HEK293 (cell line): ENCODE data around the gene KCNMA1.

Experiments
- CTCF ChIA-PET: fragments of 350-600 bp; formaldehyde crosslinking; extraction: SDS; loops from one replicate; lab custom pipeline; 2021; ENCODE audit warnings: antibody characterized with exemption; lab: Yijun Ruan, JAX
- POLR2A ChIA-PET: fragments of 300-600 bp; formaldehyde crosslinking; extraction: SDS; loops from one replicate; lab custom pipeline; 2020; ENCODE audit warnings: antibody characterized with exemption, inconsistent platforms; lab: Yijun Ruan, JAX
- H3K27ac ChIP-seq: fragments of 200-500 bp; sonication (Bioruptor generic); 2 replicates; pipeline ENCODE4 v1.5.1; 2014; ENCODE audit warnings: low read depth, low read length, control low read depth, inconsistent platforms; ENCODE audit errors: extremely low read depth
- H3K36me3 ChIP-seq, 2 experiments: fragments of 200-500 bp in 1 of 2; sonication (Bioruptor generic) in 1 of 2; 1 replicate in 1 of 2; 2 replicates in 1 of 2; pipeline ENCODE4 v1.5.1; 2014 to 2017; ENCODE audit warnings: inconsistent platforms in 2 of 2, low read length in 2 of 2; ENCODE audit not compliant: control insufficient read depth in 2 of 2, insufficient read depth in 1 of 2
- H3K4me1 ChIP-seq: fragments of 200-500 bp; sonication (Bioruptor generic); 2 replicates; pipeline ENCODE4 v1.5.1; 2014; ENCODE audit warnings: mild to moderate bottlenecking, low read length, inconsistent platforms; ENCODE audit not compliant: control insufficient read depth, insufficient read depth
- H3K4me3 ChIP-seq: 2 replicates; pipeline ENCODE4 v1.5.1; 2011; ENCODE audit warnings: low read depth, mild to moderate bottlenecking, control low read depth, low read length, moderate library complexity
- H3K9me3 ChIP-seq: fragments of 200-500 bp; sonication (Bioruptor generic); 2 replicates; pipeline ENCODE4 v1.5.1; 2014; ENCODE audit warnings: low read depth, low read length, inconsistent platforms; ENCODE audit not compliant: control insufficient read depth, insufficient read depth
- BCL11A ChIP-seq: fragments of 450-650 bp; formaldehyde crosslinking; IDR thresholded peaks from 2 replicates; pipeline ENCODE4 v1.5.1; 2016; ENCODE audit warnings: low read depth, missing biosample characterization, missing genetic modification characterization
- FEZF1 ChIP-seq: fragments of 450-650 bp; formaldehyde crosslinking; IDR thresholded peaks from 2 replicates; pipeline ENCODE4 v1.5.1; 2016; ENCODE audit warnings: missing biosample characterization, missing genetic modification characterization
- GLI4 ChIP-seq: fragments of 450-650 bp; formaldehyde crosslinking; IDR thresholded peaks from 2 replicates; pipeline ENCODE4 v1.5.1; 2016; ENCODE audit warnings: missing biosample characterization, missing genetic modification characterization
- OSR2 ChIP-seq: fragments of 450-650 bp; formaldehyde crosslinking; IDR thresholded peaks from 2 replicates; pipeline ENCODE4 v1.5.1; 2016; ENCODE audit warnings: missing biosample characterization, missing genetic modification characterization
- OVOL3 ChIP-seq: fragments of 450-650 bp; formaldehyde crosslinking; IDR thresholded peaks from 2 replicates; pipeline ENCODE4 v1.5.1; 2016; ENCODE audit warnings: missing biosample characterization, missing genetic modification characterization
- ZBTB17 ChIP-seq: fragments of 450-650 bp; formaldehyde crosslinking; IDR thresholded peaks from 2 replicates; pipeline ENCODE4 v1.5.1; 2016; ENCODE audit warnings: missing biosample characterization, missing genetic modification characterization
- ZBTB20 ChIP-seq: fragments of 450-650 bp; formaldehyde crosslinking; IDR thresholded peaks from 2 replicates; pipeline ENCODE4 v1.5.1; 2016; ENCODE audit warnings: missing biosample characterization, missing genetic modification characterization
- ZEB2 ChIP-seq: fragments of 450-650 bp; formaldehyde crosslinking; IDR thresholded peaks from 2 replicates; pipeline ENCODE4 v1.5.1; 2016; ENCODE audit warnings: missing biosample characterization, missing genetic modification characterization
- ZFP37 ChIP-seq: fragments of 450-650 bp; formaldehyde crosslinking; IDR thresholded peaks from 2 replicates; pipeline ENCODE4 v1.5.1; 2016; ENCODE audit warnings: missing biosample characterization, missing genetic modification characterization
- ZNF114 ChIP-seq: fragments of 450-650 bp; formaldehyde crosslinking; IDR thresholded peaks from 2 replicates; pipeline ENCODE4 v1.5.0; 2017; ENCODE audit warnings: missing biosample characterization, missing genetic modification characterization
- ZNF16 ChIP-seq: fragments of 450-650 bp; formaldehyde crosslinking; IDR thresholded peaks from 2 replicates; pipeline ENCODE4 v1.5.1; 2016; ENCODE audit warnings: low read depth, missing biosample characterization, missing genetic modification characterization
- ZNF202 ChIP-seq: fragments of 450-650 bp; formaldehyde crosslinking; IDR thresholded peaks from 2 replicates; pipeline ENCODE4 v1.5.1; 2016; ENCODE audit warnings: missing biosample characterization, missing genetic modification characterization, borderline replicate concordance
- ZNF23 ChIP-seq: fragments of 450-650 bp; formaldehyde crosslinking; IDR thresholded peaks from 2 replicates; pipeline ENCODE4 v1.5.1; 2016; ENCODE audit warnings: missing biosample characterization, missing genetic modification characterization, borderline replicate concordance
- ZNF510 ChIP-seq: fragments of 450-650 bp; formaldehyde crosslinking; IDR thresholded peaks from 2 replicates; pipeline ENCODE4 v1.5.1; 2018; ENCODE audit warnings: mild to moderate bottlenecking, missing genetic modification characterization, missing biosample characterization; ENCODE audit not compliant: insufficient replicate concordance
- ZNF555 ChIP-seq: fragments of 450-650 bp; formaldehyde crosslinking; conservative IDR thresholded peaks from 2 replicates; pipeline ENCODE4 v1.5.1; 2017; ENCODE audit warnings: missing biosample characterization, mild to moderate bottlenecking, missing genetic modification characterization, inconsistent platforms
- ZNF558 ChIP-seq: fragments of 450-650 bp; formaldehyde crosslinking; IDR thresholded peaks from 2 replicates; pipeline ENCODE4 v1.5.1; 2016; ENCODE audit warnings: missing biosample characterization, missing genetic modification characterization
- ZNF658 ChIP-seq: fragments of 450-650 bp; formaldehyde crosslinking; IDR thresholded peaks from 2 replicates; pipeline ENCODE4; 2016; ENCODE audit warnings: missing biosample characterization, missing genetic modification characterization
- ZSCAN30 ChIP-seq: fragments of 450-650 bp; IDR thresholded peaks from 2 replicates; pipeline ENCODE4 v1.5.1; 2018; ENCODE audit warnings: missing biosample characterization, mild to moderate bottlenecking, missing genetic modification characterization, moderate library complexity
- TF ChIP-seq, protein P1 (sequence below): fragments of 450-650 bp; formaldehyde crosslinking; IDR thresholded peaks from 2 replicates; pipeline ENCODE4 v1.5.1; 2016; ENCODE audit warnings: missing biosample characterization, missing genetic modification characterization
- TF ChIP-seq, protein P2 (sequence below): fragments of 450-650 bp; formaldehyde crosslinking; IDR thresholded peaks from 2 replicates; pipeline ENCODE4 v1.5.1; 2017; ENCODE audit warnings: missing biosample characterization, missing genetic modification characterization
- TF ChIP-seq, protein P3 (sequence below): fragments of 450-650 bp; formaldehyde crosslinking; IDR thresholded peaks from 2 replicates; pipeline ENCODE4 v1.5.1; 2016; ENCODE audit warnings: missing biosample characterization, missing genetic modification characterization
- TF ChIP-seq, protein P4 (sequence below): fragments of 450-650 bp; formaldehyde crosslinking; IDR thresholded peaks from 2 replicates; pipeline ENCODE4 v1.5.1; 2016; ENCODE audit warnings: missing biosample characterization, missing genetic modification characterization, low read depth
- TF ChIP-seq, protein P5 (sequence below): fragments of 450-650 bp; formaldehyde crosslinking; conservative IDR thresholded peaks from 2 replicates; pipeline ENCODE4 v1.5.1; 2016; ENCODE audit warnings: low read depth, missing biosample characterization, missing genetic modification characterization

Gene KCNMA1

DNA sequence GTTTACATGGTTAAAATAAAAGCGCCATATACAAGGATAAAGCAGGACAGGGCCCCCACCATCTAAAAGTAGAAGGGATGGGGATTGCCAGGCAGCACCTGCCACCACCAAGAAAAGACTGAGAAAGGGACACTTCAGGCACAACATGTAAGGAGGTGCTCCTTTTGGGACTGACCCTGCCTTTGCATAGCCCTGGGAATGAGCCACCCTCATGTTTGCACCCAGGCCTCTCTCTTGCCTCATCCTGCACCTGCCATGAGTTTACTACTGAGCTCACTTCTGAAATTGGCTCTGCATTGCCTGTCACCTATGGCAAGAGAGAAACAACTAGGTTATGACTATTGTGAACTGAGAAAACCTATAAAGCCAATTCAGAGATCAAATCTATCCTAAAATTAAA, 489.7 kb downstream of the KCNMA1 start:
- CTCF ChIA-PET: interaction anchor here (1.4 kb wide), 1 partner anchor 17 kb away, joined by 6 read pairs; no protein-coding TSS in a partner anchor
- H3K9me3 ChIP-seq: no peaks in the 10 kb centered on the region
- no peaks in the 10 kb centered on the region for H3K4me1 ChIP-seq
- H3K36me3 ChIP-seq: no peaks in the 10 kb centered on the region
- no peak overlapping the region for H3K4me3 ChIP-seq
- POLR2A ChIA-PET: interaction anchor here (0.7 kb wide), 1 partner anchor 546 kb away, joined by 7 read pairs; no protein-coding TSS in a partner anchor
- no peak overlapping the region for H3K27ac ChIP-seq
- TF ChIP-seq ZFP37 (tag by site-specific recombination) (no peak), ZNF658 (tag by site-specific recombination) (no peak), OSR2 (tag by site-specific recombination) (no peak), ZNF202 (tag by site-specific recombination) (no peak), FEZF1 (tag by site-specific recombination) (no peak), ZBTB17 (no peak), ZNF510 (no peak), ZSCAN30 (tag by site-specific recombination) (no peak), ZBTB20 (tag by site-specific recombination) (no peak), ZNF555 (tag by site-specific recombination) (no peak), ZNF114 (tag by site-specific recombination) (no peak)
- TF ChIP-seq, protein P1, sequence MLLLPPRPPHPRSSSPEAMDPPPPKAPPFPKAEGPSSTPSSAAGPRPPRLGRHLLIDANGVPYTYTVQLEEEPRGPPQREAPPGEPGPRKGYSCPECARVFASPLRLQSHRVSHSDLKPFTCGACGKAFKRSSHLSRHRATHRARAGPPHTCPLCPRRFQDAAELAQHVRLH (tag by site-specific recombination): no peak
- TF ChIP-seq, protein P2, sequence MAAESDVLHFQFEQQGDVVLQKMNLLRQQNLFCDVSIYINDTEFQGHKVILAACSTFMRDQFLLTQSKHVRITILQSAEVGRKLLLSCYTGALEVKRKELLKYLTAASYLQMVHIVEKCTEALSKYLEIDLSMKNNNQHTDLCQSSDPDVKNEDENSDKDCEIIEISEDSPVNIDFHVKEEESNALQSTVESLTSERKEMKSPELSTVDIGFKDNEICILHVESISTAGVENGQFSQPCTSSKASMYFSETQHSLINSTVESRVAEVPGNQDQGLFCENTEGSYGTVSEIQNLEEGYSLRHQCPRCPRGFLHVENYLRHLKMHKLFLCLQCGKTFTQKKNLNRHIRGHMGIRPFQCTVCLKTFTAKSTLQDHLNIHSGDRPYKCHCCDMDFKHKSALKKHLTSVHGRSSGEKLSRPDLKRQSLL (tag by site-specific recombination): no peak
- TF ChIP-seq, protein P3, sequence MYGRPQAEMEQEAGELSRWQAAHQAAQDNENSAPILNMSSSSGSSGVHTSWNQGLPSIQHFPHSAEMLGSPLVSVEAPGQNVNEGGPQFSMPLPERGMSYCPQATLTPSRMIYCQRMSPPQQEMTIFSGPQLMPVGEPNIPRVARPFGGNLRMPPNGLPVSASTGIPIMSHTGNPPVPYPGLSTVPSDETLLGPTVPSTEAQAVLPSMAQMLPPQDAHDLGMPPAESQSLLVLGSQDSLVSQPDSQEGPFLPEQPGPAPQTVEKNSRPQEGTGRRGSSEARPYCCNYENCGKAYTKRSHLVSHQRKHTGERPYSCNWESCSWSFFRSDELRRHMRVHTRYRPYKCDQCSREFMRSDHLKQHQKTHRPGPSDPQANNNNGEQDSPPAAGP: no peak
- TF ChIP-seq, protein P4, sequence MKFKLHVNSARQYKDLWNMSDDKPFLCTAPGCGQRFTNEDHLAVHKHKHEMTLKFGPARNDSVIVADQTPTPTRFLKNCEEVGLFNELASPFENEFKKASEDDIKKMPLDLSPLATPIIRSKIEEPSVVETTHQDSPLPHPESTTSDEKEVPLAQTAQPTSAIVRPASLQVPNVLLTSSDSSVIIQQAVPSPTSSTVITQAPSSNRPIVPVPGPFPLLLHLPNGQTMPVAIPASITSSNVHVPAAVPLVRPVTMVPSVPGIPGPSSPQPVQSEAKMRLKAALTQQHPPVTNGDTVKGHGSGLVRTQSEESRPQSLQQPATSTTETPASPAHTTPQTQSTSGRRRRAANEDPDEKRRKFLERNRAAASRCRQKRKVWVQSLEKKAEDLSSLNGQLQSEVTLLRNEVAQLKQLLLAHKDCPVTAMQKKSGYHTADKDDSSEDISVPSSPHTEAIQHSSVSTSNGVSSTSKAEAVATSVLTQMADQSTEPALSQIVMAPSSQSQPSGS: no peak

DNA sequence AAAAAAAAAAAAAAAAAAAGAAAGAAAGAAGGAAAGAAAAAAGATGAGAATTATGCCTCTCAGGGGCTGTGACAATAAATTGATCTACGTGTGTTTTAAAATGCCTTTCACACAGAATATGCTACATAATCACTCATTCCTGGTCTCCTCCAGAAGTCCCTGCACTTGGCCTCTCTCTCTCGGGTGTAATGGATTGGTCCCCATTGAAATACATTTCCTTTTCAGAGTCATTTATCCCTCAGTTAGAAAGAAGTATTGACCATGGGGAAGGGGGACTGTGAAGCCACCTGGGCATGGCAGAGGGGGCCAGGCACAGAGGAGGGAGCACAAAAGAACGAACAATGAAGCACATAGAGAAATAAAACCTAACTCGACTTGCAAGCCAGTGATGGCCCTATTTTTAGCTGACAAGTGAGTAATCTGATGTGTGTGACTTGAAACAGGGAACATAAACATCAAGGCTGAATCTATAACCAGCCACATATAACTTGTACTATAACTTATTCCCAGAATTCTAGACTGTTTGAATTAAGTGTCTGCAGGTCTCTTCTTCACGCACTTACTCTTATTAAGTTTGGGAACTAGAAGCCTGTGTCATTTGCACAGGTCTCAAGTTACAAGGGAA, 490.8 kb downstream of the KCNMA1 start:
- POLR2A ChIA-PET: interaction anchor here (0.7 kb wide), 1 partner anchor 547 kb away, joined by 7 read pairs; no protein-coding TSS in a partner anchor
- Histone ChIP-seq H3K9me3 (no peaks in the 10 kb centered on the region), H3K4me1 (no peaks in the 10 kb centered on the region), H3K36me3 (no peaks in the 10 kb centered on the region), H3K4me3 (no peak overlapping the region), H3K27ac (no peak overlapping the region)
- CTCF ChIA-PET: no interaction called here
- TF ChIP-seq BCL11A (tag by site-specific recombination) (no peak), ZNF16 (no peak), OVOL3 (tag by site-specific recombination) (no peak), ZNF558 (tag by site-specific recombination) (no peak), ZEB2 (tag by site-specific recombination) (no peak), GLI4 (tag by site-specific recombination) (no peak), ZNF23 (tag by site-specific recombination) (no peak)
- TF ChIP-seq, protein P5, sequence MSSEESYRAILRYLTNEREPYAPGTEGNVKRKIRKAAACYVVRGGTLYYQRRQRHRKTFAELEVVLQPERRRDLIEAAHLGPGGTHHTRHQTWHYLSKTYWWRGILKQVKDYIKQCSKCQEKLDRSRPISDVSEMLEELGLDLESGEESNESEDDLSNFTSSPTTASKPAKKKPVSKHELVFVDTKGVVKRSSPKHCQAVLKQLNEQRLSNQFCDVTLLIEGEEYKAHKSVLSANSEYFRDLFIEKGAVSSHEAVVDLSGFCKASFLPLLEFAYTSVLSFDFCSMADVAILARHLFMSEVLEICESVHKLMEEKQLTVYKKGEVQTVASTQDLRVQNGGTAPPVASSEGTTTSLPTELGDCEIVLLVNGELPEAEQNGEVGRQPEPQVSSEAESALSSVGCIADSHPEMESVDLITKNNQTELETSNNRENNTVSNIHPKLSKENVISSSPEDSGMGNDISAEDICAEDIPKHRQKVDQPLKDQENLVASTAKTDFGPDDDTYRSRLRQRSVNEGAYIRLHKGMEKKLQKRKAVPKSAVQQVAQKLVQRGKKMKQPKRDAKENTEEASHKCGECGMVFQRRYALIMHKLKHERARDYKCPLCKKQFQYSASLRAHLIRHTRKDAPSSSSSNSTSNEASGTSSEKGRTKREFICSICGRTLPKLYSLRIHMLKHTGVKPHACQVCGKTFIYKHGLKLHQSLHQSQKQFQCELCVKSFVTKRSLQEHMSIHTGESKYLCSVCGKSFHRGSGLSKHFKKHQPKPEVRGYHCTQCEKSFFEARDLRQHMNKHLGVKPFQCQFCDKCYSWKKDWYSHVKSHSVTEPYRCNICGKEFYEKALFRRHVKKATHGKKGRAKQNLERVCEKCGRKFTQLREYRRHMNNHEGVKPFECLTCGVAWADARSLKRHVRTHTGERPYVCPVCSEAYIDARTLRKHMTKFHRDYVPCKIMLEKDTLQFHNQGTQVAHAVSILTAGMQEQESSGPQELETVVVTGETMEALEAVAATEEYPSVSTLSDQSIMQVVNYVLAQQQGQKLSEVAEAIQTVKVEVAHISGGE: no peak
